Stimulated activated CD4-positive, alpha-beta T cell treated with anti-CD3 and anti-CD28 coated beads, TNF-alpha, amount 100 ng/mL, for 4 hours (primary cell): ENCODE data around the gene GALR2.

Experiments used
- DNase-seq, 3 experiments: peaks; one replicate each; pipeline ENCODE4 v3.0.0-alpha.2; 2020; ENCODE audit warnings: low read depth in 3 of 3

GALR2 gene

DNA sequence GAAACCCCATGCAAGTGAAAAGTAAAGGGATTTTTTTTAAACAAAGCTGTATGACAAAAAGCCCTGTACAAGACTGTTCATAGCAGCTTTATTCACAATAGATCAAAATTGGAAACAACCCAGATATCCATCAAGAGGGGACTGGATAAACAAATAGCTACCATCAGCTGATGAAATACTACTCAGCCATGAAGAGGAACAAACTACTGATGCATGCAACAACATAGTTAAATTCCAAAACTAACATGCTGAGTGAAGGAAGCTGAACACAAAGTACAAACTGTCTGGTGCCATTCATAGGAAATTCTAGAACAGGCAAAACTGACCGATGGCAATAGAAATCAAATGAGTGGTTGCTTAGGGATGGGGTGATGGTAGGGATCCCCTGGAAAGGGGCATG is 51.3 kb downstream of the GALR2 start:
- no peak for DNase-seq
